NCI-H128 (cell line): ENCODE data around the gene EPHB1.

ENCODE experiments used
- DNase-seq: peaks from one replicate; lab custom pipeline; 2025; ENCODE audit not compliant: unreplicated experiment; lab: John Stamatoyannopoulos, UW

Gene EPHB1

DNA sequence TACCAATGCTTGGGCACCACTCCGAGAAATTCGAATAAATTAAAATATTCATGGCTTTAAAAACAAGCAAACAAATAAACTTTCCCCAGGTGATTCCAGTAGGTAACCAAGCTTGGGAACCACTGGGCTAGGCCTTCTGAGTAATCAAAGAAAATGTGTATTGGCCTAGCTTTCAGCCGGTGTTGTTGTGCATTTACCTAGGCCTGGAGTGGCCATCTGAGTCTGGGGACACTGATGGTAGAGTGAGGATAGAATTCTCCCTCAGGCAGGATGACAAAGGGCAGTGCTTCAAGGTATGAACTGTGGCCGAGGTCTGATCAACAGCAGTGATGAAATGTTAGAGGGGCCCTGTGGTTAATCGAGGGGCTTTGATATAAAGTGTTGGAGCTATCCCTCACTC is 440.5 kb downstream of the EPHB1 start:
- DNase-seq = no peak

DNA sequence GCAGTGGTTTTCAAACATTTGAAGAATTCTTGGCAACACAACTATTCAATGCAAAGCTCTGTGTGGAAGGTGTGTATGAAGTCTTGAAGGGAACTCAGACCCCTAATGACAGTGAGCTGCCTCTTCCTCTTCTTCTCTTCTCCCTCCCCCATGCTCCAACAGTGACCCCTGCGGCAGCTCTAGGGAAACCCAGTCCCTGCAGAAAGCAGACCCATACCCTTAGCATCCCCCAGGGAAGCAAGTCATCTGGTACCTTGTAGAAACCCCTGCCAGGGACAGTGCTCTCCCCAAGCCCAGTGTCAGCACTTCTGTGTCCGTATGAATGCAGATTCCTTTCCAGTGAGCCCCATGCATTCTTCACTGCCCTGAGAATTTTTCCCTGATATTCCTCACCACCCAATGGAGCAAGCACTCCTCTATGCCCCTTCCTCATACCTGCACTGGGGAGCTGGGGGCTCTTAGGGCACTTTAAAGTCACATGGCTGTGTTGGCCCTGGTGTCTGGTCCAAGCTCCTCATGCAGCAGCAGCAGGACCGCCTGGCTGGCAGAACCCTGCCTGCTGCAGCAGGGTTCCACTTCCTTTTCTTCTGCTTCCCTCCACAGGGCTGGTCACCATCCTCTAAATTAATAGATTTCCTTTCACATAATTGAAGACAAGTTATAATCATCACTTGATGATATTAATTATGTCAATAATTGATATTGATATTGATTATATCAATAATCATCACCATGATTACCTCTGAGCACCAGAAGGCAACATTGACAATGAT is 442.5 kb downstream of the EPHB1 start:
- no peak for DNase-seq

DNA sequence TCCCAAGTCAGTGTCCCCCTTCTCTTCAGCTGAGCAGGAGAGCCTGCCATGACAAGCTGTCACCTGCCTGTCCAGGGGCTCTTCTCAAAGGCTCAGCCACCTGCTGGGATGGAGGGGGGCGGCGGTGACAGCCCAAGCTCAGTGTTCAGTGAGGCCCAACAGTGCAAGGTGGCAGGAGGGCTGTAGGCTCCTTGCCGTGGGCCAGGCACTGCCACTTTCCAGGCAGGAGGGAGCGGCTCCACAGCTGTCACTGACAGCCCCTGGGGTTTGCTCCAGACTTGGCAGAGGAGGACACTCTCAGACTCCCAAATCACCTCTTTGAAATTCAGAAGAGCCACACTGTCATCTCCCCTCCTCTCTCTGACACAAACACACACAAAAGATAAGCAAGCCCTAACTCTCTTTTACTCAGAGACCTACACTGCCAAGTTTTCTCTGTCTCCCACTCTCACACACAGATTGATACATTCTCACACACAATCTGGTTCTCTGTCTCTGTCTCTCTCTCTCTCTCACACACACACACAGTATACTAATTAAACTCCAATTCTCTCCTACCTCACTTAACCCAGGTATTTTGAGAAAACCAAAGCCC is 443.3 kb downstream of the EPHB1 start:
- DNase-seq = no peak

DNA sequence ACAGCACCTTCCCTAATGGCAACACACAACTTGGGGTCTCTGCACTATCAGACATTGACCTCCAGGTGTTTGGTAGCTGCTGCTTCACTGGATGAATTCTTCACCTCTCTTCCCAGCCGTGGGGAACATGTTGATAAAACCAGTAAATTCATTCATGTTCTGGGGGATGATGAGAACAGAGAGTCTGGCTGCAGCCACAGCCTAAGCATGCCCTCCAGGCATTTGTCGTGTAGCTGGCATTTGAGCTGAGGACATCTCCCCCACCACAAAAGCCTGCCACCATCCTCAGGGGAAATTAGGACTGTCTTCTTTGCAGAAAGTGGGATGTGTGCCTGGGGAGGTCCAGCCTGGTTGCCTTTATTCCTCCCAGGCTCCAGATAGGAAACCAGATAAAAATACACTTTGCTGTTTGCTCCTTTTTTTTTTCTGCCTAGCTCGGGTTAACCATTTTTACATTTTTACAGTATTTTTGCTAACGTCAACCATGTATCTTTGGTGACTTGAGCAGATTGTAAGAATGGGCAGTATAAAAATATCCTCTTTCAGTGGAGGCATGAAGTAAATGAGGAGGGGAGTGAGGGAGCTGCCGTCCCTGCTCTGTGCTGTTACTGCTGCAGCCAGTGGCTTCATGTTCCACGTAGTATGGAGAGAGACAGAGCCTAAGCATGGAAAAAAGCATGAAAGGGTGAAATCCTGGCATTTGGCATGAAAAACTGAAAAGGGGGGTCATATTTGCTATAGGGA is 444.0 kb downstream of the EPHB1 start:
- no peak for DNase-seq

DNA sequence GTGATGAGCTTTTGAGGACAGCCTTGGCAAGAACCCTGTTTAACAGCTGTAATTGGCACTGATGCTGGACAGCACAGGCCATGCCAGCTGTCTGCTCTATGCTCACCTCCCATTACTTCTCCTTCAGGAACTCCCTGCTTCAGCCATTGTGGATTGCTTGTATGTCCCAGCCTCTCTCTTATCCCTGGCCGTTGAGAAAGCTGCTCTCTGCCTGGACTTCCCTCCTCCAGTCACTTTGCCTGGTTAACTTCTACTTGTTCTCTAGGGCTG is 444.5 kb downstream of the EPHB1 start:
- no peak for DNase-seq

DNA sequence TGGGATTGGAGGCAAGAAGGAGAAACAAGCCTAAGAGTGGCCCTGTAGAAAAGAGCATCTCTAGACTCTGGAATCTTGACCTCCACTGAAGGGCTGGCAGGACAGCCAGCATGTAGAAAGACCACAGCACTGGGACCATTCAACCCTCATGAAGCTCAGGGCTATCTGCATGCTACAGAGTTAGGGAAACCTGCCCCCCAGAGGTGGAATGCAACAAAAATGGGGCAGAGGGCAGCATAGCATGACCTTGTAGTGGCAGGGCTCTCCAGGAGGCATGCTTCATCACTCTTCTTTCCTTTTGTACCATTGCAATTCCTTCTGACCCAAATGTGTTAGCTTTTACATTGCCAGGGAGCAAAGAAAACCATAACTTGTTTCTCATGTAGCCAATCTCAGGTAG is 445.4 kb downstream of the EPHB1 start:
- DNase-seq = no peak

DNA sequence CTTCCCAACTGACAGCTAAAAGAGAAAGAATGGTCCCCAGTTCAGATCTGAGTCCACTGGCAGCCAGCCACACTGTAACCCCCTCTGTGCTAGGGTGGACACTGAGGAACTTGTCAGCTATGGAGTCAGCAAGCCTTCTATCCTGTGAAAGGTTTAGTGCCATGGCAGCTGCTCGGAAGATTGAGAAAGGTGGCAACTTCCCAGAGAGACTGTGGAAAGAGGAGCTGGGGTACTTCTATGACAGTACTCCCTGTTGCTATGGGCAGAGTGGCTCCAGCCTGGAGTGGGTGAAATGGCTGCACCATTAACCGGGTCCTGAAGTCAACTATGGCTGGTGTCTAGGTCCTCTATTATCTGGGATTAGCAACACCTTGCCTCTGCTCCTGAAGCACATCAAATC is 447.2 kb downstream of the EPHB1 start:
- DNase-seq = no peak

DNA sequence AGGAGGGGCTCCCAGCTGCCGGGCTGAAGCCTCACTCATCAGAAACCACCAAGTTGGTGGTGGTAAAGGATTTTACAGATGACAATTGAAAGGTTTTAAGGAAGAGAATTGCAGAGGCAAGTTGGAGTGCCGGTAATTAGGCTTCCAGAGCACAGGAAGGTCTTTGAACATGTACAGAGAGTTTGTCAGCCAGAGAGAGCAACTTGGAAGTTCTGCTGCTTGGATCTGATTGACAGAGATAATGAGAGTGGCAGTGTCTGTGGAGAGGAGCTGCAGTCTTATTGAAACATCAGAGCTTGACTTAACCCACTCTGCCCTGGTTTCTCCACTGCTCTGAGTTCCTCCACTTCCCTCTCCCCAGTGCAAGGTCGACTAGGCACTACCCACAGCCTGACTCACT is 448.6 kb downstream of the EPHB1 start:
- no peak for DNase-seq

DNA sequence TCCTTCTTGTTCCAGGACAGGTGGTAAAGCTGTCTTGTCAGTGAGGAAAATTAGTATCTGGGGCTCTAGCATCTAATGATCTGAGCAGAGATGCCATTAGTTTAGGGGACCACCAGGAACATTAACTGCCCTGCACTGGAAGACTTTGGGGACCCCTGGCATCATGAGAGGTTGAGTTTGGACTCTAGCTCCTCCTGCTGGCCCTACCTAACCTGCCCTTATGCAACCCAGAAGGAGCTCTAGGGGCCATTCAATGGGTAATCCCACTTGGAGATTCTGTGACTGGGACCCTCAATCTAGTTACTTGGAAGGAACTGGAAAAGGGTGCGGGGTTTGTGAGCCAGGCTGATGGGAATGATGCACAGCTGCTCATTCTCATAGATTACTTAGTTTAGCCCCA is 451.0 kb downstream of the EPHB1 start:
- DNase-seq = no peak

DNA sequence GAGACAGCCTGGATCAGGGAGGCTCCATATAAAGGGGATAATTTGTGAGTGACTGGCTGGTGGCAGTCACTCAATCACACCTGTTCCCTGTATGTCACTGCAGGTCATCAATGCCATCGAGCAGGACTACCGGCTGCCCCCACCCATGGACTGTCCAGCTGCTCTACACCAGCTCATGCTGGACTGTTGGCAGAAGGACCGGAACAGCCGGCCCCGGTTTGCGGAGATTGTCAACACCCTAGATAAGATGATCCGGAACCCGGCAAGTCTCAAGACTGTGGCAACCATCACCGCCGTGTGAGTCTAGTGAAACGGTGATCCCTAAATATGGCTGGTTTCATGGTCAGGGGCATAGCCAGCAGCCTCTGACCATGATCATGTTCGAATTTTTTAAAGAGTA is 453.2 kb downstream of the EPHB1 start:
- no peak for DNase-seq

DNA sequence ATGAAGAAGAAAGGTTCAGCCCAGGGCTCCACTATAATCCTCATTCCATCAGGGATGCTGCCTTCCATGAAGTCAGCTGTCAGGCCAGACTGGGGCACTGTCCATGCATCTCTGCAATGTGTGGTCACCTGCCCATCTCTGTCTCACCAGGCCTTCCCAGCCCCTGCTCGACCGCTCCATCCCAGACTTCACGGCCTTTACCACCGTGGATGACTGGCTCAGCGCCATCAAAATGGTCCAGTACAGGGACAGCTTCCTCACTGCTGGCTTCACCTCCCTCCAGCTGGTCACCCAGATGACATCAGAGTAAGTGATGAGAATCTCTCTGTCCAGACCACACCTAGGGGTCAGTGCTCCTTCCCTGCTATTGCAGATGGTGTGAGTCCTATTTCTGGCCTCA is 454.1 kb downstream of the EPHB1 start:
- DNase-seq = no peak

DNA sequence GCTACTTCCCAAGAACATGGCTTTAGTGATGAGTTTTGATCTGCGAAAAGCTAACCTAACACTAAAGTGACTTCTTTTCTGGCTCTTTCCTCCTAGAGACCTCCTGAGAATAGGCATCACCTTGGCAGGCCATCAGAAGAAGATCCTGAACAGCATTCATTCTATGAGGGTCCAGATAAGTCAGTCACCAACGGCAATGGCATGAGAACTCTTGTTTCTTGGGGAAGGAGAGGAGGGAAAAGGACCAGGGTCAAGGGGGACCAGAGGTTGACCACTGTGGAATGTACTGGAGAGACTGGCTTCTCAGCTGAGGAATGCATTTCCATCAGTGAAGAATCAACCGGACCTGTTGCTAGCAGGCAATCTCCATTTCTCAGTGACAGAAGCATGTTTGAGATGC is 463.9 kb downstream of the EPHB1 start:
- no peak for DNase-seq

DNA sequence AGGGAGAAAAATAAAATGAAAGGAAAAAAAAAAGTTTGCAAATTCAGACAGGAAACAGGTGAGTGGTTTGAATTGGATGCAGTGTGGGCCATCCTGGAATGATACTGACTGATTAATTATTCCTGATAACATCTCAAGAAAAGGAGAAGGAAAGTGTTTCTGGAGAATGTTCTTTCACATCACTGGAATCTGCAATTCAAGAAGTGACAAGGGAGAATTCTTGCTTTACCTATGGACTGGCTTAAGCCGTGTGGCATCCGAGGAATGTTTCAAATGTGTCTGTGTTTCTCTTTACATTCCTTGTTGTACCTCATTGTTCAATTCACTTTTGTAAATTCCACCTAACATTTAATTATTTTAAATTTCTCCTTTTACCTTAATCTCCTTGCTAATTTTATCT is 465.0 kb downstream of the EPHB1 start:
- DNase-seq = no peak

DNA sequence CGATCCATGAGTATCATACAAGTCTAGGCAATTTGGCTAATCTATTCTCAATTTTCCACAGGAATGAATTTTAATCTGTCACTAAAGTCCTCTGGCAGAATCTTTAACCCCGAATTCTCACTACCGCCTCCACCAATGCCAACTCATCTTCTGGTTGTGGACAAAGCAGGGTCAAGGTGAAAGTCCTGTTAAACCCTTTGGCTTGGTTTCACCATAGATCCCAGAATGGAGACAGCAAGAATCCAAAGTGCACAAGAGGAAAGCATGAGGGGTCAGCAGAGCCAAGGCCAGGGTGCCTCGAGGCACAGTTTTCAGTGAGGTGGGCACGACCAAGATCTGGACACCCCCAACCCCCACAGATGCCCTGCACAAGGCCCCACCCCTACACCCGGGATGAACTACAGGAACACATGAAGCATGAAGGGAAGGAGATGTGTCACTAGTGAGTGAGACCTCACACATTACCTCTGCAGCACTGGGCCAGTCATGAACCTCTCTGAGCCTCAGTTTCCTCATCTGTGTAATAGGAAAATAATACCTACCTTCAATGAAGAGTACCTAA is 466.2 kb downstream of the EPHB1 start:
- DNase-seq = no peak

DNA sequence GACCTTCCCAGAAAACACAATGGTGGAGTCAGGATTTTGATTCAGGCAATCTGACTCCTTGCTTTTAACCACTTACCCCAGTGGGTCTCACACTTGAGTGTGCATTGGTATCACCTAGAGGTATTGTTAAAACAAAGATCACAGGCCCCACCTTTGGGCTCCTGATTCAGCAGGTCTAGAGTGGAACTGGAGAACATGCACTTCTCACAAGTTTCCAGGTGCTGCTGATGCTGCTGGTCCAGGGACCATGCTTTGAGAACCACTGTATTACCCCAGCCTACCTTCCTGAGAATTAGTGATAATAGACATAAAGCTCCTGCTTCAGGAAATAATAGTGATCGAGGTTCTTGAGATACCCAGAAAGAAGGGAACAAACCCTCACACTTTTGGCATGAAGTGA is 466.9 kb downstream of the EPHB1 start:
- DNase-seq = no peak

DNA sequence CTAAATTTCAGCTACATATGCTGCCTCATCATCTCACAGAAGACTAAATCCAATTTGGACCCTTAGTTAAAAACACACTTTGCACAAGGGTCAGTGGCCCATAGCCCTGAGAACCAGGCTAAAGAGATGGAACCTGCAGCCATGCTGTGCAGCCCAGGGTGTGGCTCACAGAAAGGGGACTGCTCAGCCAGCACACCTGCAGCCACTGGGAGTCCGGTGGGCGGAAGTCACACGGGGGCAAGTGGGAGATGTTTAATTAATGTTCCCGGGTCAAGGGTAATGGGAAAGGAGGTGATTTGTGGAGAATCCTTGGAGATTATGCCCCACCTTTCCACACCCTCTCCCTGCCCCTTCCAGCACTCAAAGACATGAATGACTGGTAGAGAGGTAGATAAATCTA is 467.4 kb downstream of the EPHB1 start:
- no peak for DNase-seq

DNA sequence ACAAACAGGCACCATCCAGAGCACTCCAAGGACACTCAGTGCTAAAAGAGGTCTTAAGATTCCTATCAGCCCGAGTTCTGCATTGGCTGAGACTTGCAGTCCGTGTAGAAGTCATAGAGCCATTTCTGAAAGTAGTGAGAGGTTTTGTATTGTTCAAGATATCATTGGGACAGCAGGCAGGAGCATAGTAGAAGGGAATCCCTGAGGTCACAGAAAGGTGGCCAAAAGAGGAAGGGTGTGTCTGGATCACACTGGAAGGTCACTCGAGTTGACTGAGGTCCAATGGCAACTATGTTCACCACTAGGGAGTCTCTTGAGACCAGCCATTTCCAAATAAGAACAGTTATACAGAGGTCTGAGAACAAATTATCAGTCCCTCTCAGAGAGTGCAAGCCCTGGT is 468.3 kb downstream of the EPHB1 start:
- no peak for DNase-seq

DNA sequence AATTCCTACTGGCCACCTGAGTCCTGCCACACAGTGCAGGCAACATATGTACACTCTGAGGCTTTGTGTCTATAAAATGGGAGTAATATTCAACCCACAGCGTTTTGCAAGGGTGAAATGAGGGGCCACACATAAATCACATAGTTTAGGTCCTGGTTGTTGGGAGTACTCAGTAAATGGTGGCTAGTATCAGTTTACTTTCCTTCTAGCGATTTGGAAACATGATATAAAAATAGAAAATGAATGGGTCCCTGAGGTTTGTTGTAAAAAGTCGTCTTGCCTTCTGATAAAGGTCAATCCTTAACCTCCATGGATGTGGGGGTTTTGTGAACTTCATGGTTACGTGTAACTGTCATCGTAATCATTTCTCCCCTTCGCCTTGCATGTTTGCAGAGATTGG is 472.4 kb downstream of the EPHB1 start:
- DNase-seq = no peak

DNA sequence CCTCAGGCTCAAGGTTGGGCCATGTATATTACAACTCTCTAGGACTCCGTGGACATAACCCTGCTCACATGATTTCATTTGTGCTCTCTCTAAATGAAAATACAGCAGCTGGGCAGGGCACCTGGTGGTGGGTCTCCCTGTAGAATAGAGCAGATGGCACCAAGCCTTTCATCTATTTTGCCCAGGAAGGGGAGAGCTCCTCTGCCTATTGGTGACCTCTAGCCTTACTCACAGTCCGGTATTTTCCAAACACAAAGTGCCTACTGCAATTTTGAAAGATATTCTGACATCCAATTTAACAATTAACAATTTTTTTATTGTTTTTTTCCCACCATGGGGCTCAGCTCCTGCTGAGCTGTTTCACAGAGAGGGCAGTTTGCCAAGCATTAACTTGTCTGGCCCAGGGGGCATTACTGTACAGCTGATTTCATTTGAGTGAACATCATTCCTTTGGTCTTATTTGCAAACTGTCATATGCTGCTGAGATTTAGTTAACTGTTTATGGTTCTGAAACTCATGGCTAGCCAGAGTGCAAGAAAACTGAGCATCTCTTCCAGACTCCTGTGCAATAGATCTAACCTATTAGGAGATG is 474.0 kb downstream of the EPHB1 start:
- DNase-seq = no peak

DNA sequence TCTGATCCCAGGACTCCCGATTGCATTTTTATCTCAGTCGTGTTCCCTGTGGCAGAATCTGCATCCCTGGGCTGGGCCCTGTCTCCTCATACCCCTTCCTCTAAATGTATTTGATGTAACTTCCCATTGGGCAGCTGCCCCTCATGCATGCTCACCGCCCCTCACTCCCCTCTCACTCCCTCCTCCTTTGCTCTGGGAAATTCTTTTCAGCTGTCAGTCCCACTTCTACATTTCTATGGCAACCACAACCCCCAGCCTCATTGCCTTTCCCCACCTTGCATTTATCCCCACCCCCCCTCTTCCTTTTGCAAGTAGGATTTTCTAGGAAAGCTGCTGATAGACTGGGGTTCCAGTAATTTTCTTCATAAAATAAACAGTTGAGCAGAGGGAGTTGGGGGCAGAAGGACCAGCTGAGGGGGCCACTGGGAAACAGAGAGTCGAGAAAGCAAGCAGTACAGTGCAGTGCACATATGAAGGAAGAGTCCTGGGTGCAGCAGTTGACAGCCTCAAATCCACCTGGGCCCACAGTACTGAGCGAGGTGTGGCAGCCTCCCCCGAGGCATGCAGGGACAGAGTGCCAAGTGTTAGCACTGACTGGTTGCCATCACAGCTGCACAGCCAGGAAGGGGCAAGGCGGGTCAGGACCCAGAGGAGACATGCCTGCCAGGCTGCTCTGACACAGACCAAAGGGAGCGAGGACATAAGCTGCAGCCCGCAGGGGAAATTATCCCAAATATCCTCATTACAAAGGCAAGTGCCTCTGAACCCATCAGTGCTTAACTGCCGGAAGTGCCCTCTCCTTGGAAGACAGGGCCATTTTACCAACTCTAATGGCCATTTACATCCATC is 476.3 kb downstream of the EPHB1 start:
- DNase-seq = no peak
